Nephron (organoid): Measurements from ENCODE around the gene DENND1A.

Experiments used
- H3K27ac Mint-ChIP-seq, 3 experiments: 2 replicates each; pipeline ENCODE4 v1.8.0; 2020; ENCODE audit warnings: mixed read lengths in 3 of 3, mild to moderate bottlenecking in 2 of 3, moderate library complexity in 1 of 3
- H3K27me3 Mint-ChIP-seq: 2 replicates; pipeline ENCODE4 v1.8.0; 2021; ENCODE audit warnings: low read depth, mild to moderate bottlenecking, moderate library complexity, mixed read lengths
- H3K36me3 Mint-ChIP-seq: 2 replicates; pipeline ENCODE4 v1.8.0; 2020; ENCODE audit warnings: low read depth, mixed read lengths
- H3K4me1 Mint-ChIP-seq: 2 replicates; pipeline ENCODE4 v1.8.0; 2020; ENCODE audit warnings: mixed read lengths
- H3K4me3 Mint-ChIP-seq, 3 experiments: 2 replicates each; pipeline ENCODE4 v1.8.0; 2020; ENCODE audit warnings: mild to moderate bottlenecking in 3 of 3, mixed read lengths in 3 of 3, moderate library complexity in 2 of 3
- H3K9me3 Mint-ChIP-seq: 2 replicates; pipeline ENCODE4 v1.8.0; 2020; ENCODE audit warnings: mixed read lengths
- TF ChIP-seq, protein P1 (sequence below), 3 experiments: fragments of 200-600 bp; sonication (generic); IDR thresholded peaks; one replicate each; pipeline ENCODE4 v1.5.0; 2021; ENCODE audit warnings: antibody characterized with exemption in 3 of 3; ENCODE audit not compliant: unreplicated experiment in 3 of 3

Gene DENND1A

DNA sequence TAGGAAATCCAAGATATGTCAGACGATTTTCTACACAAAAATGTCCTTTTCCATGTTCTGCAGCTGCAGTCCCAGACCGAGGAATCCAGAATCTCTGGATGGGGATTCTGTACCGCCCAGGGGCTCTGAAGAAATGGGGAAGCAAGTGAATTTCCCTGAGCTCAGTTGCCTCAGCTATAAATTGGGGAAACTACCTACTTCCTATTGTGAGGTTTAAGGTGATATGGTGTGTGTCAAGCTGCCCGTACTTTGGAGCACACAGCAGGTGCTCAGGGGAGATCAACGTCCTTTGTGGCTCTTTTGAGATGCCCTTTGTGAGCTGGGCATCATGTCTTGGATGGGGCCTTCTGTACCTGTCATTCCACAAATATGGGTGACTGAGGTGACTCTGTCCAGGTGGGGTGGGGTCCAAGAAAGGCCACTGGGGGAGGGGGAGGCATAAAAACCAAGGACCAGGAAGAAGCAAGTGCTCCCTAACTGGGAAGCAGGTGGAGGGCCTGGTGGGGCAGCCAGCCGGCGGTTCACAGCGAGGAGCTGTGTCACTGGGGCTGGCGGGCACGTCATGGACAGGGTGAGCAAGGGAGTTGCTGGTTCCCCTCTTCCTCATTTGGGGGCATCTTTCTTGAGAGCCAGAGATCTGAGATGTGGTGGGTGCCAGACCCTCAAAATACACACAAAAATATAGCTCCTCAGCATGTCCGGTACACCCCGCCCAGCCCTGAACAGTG is 457.9 kb downstream of the DENND1A start:
- H3K27me3 Mint-ChIP-seq, result no peaks in the 10 kb centered on the region
- H3K27ac Mint-ChIP-seq, result no peak overlapping the region
- H3K4me3 Mint-ChIP-seq, result no peak overlapping the region
- no peaks in the 10 kb centered on the region for H3K9me3 Mint-ChIP-seq
- peaks cover 27% of the 10 kb centered on the region for H3K4me1 Mint-ChIP-seq
- TF ChIP-seq, protein P1, sequence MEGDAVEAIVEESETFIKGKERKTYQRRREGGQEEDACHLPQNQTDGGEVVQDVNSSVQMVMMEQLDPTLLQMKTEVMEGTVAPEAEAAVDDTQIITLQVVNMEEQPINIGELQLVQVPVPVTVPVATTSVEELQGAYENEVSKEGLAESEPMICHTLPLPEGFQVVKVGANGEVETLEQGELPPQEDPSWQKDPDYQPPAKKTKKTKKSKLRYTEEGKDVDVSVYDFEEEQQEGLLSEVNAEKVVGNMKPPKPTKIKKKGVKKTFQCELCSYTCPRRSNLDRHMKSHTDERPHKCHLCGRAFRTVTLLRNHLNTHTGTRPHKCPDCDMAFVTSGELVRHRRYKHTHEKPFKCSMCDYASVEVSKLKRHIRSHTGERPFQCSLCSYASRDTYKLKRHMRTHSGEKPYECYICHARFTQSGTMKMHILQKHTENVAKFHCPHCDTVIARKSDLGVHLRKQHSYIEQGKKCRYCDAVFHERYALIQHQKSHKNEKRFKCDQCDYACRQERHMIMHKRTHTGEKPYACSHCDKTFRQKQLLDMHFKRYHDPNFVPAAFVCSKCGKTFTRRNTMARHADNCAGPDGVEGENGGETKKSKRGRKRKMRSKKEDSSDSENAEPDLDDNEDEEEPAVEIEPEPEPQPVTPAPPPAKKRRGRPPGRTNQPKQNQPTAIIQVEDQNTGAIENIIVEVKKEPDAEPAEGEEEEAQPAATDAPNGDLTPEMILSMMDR (IDR thresholded peaks at IDR 0.05; ENCODE audit: unreplicated experiment in 3 of 3), result no peak
- no peaks in the 10 kb centered on the region for H3K36me3 Mint-ChIP-seq

DNA sequence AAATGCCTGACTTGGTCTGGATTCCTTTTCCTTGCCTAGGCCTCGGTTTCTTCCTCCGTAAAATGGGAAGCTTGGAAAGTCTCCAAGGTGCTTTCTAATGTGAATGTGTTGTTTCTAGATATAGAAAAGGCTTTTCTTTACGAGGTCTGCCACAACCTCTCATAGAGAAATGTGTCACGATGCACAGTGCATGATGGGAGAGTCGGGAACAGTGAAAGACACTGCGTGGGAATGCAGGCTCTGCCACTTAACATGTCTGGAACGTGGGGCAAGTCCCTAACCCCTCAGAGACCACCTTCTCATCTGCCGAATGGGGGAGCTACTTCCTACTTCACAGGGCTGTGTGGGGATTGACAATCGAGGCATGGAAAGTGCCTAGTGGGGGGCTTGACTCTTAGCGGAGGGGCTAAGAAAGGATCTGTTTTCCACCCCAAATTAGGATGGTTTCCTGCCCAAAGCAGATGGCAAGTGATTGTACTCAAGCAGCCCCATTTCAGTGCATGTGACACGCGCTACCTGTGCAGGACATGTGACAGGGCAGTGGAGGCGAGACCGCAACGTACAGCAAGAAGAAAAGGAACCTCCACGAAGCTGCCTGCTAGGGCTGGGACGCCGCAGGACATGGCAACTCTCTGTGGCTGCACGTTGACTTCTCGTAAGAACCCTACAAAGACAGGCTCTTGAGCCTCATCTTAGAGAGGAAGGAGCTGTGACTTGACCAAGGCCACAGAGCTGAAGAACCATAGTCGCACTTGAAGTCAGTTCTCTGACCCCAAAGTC is 458.7 kb downstream of the DENND1A start:
- H3K9me3 Mint-ChIP-seq, result no peaks in the 10 kb centered on the region
- no peak overlapping the region for H3K4me3 Mint-ChIP-seq

DNA sequence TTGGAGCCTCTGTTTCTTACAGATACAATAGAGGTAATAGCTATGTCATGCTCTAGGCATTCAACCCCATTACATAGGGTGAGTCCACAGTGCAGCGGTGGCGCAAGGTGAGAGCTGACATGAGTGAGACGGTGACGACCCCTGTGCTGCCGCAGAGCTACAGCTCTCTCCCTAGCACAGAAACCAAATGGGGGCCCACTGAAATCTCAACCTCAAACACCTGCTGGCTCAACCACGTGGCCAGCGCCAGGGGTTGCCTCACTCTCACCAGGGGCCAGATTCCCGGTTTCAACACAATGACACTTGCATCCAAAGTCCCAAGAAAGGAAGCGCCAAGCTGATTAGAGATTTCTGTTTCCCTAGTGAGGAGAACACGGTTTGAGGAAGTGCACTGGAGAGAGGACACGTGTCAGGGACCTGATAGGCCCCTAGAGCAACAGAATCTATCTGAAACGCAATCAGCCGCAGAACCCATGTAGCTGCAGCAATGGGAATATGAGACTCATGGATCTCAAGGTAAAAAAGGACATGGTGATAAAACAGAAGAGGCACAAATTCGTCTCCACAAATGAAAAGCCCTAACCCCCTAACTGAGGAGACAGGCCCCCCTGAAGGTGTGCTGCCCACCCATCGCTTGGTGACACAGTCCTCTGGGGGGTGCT is 459.7 kb downstream of the DENND1A start:
- no peak overlapping the region for H3K4me3 Mint-ChIP-seq

More for the DNA sequence above, 458.7 kb downstream of the DENND1A start:
- peaks cover 27% of the 10 kb centered on the region for H3K4me1 Mint-ChIP-seq
- no peak overlapping the region for H3K27ac Mint-ChIP-seq
- no peaks in the 10 kb centered on the region for H3K36me3 Mint-ChIP-seq
- TF ChIP-seq, protein P1 (IDR thresholded peaks at IDR 0.05; ENCODE audit: unreplicated experiment in 3 of 3), result no peak
- H3K27me3 Mint-ChIP-seq, result no peaks in the 10 kb centered on the region

DNA sequence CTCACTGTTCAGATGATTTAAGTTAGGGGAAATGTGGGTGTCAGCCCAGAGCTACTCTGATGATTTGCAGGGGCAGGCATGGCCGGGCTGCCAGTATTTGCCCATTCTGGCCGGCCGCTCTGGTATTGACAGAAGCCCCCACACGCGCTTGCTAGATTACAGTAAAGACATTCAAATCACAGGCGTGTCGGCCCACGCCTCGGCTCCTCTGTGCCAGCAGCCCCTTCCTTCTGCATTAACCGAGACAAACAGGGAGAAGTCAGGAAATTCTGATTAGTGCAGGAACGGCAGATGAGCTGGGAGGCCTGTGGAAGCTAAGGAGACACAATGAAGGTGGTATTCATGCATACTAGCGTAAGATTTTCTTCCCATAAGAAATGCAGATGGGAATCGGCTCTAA is 460.6 kb downstream of the DENND1A start:
- no peaks in the 10 kb centered on the region for H3K27me3 Mint-ChIP-seq
- no peaks in the 10 kb centered on the region for H3K36me3 Mint-ChIP-seq

More for the DNA sequence above, 459.7 kb downstream of the DENND1A start:
- Mint-ChIP-seq H3K27ac (no peak overlapping the region), H3K4me1 (peaks cover 27% of the 10 kb centered on the region), H3K27me3 (no peaks in the 10 kb centered on the region), H3K36me3 (no peaks in the 10 kb centered on the region), H3K9me3 (no peaks in the 10 kb centered on the region)
- TF ChIP-seq, protein P1 (IDR thresholded peaks at IDR 0.05; ENCODE audit: unreplicated experiment in 3 of 3), result no peak

DNA sequence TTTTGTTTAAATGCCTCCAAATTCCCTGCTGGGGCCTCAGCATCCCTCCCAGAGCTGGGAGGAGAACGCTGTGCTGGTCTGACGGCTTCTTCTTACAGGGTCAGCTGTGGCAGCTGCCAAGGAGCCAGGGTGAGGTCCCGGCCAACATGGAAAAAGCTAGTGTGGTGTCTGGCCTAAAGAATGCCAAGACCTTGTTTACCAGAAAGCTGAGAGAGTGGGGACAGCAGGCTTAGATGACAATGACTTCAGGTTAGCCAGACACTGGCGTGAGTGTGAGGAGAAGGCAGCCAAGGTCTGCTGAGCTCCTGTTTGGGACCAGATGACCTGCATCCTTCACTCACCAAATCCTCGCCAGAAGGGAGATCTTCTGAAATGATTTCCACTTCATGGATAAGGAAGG is 461.4 kb downstream of the DENND1A start:
- TF ChIP-seq, protein P1 (IDR thresholded peaks at IDR 0.05; ENCODE audit: unreplicated experiment in 3 of 3), result no peak
- no peak overlapping the region for H3K4me3 Mint-ChIP-seq
- no peaks in the 10 kb centered on the region for H3K36me3 Mint-ChIP-seq
- no peaks in the 10 kb centered on the region for H3K27me3 Mint-ChIP-seq
- peaks cover 27% of the 10 kb centered on the region for H3K4me1 Mint-ChIP-seq
- no peak overlapping the region for H3K27ac Mint-ChIP-seq
- no peaks in the 10 kb centered on the region for H3K9me3 Mint-ChIP-seq

More for the DNA sequence above, 460.6 kb downstream of the DENND1A start:
- TF ChIP-seq, protein P1 (IDR thresholded peaks at IDR 0.05; ENCODE audit: unreplicated experiment in 3 of 3), result no peak
- peaks cover 27% of the 10 kb centered on the region for H3K4me1 Mint-ChIP-seq
- H3K4me3 Mint-ChIP-seq, result no peak overlapping the region
- H3K9me3 Mint-ChIP-seq, result no peaks in the 10 kb centered on the region
- peak overlapping the region in 1 of 3 experiments; percentile 51 for H3K27ac Mint-ChIP-seq
